Tibial nerve (tissue), 3 donors: ENCODE measurements around the gene KANSL1L.

Experiments
- POLR2A ChIP-seq, 2 donors: fragments of 450-650 bp; IDR thresholded peaks; one replicate each; pipeline ENCODE4 v1.6.1; 2017; ENCODE audit warnings: antibody characterized with exemption in 2 of 2, mild to moderate bottlenecking in 2 of 2, moderate library complexity in 2 of 2
- TF ChIP-seq, protein P1 (sequence below), 5 experiments: fragments of 200-600 bp in 3 of 5; fragments of 450-650 bp in 2 of 5; sonication (generic) in 3 of 5; IDR thresholded peaks; one replicate each; pipeline ENCODE4 v1.5.1; 2016 to 2019; ENCODE audit warnings: antibody characterized with exemption in 5 of 5, mild to moderate bottlenecking in 3 of 5, moderate library complexity in 2 of 5

DNA sequence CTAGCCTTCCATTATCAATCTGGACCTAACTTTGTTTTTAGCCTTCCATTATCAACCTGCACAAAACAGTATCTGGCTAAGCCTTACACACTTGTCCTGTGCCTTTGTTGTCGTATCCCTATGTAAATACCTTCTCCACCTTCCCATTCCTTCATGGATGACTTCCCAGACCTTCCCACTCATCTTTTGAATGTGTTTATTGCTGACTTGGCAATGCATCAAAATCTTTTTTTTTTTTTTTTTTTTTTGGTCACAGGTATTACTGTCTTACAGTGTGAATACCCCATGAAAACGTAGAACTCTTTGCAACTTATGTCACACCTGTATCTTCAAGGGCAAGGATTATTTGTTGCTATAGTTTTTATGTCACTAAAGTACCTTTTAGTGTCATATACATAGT is 143.0 kb downstream of the KANSL1L start:
- TF ChIP-seq POLR2A (IDR thresholded peaks at IDR 0.05): no peak
- TF ChIP-seq, protein P1, sequence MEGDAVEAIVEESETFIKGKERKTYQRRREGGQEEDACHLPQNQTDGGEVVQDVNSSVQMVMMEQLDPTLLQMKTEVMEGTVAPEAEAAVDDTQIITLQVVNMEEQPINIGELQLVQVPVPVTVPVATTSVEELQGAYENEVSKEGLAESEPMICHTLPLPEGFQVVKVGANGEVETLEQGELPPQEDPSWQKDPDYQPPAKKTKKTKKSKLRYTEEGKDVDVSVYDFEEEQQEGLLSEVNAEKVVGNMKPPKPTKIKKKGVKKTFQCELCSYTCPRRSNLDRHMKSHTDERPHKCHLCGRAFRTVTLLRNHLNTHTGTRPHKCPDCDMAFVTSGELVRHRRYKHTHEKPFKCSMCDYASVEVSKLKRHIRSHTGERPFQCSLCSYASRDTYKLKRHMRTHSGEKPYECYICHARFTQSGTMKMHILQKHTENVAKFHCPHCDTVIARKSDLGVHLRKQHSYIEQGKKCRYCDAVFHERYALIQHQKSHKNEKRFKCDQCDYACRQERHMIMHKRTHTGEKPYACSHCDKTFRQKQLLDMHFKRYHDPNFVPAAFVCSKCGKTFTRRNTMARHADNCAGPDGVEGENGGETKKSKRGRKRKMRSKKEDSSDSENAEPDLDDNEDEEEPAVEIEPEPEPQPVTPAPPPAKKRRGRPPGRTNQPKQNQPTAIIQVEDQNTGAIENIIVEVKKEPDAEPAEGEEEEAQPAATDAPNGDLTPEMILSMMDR (IDR thresholded peaks at IDR 0.05): no peak
